ENCODE results near the gene CRIP2.
A peak's percentile ranks its signal among the peaks of the same experiment; 100 is the strongest.

The CRIP2 gene

DNA sequence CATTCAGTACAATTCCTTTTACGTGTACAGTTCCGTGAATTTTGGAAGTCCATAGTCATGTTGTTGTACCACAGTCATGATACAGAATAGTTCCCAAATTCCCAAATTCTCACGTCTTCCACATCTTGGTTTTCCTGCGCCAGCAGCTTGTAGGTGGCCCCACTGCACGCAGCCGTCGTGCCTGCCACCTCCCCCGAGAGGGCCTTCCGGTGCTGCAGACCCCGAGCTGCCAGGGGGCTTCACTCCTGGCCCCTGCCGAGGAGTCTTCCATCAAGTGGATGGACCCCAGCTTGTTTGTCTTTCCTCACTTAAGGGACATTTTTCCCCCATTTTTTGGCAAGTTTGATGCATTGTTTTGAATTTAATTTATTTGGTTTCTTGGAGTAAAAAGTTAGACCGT, 38.2 kb upstream of the CRIP2 start:
- no peak for DNase-seq
- Histone ChIP-seq H3K27ac (no peak overlapping the region), H3K27me3 (ENCODE audit: insufficient read depth, low read depth, severe bottlenecking) (no peaks in the 10 kb centered on the region), H3K36me3 (peaks cover 2% of the 10 kb centered on the region; the same call in 1 of the 2 replicates), H3K4me3 (ENCODE audit: low read depth, low read length) (no peak overlapping the region), H3K9me3 (ENCODE audit: severe bottlenecking) (no peaks in the 10 kb centered on the region)
- TF ChIP-seq, protein P1, sequence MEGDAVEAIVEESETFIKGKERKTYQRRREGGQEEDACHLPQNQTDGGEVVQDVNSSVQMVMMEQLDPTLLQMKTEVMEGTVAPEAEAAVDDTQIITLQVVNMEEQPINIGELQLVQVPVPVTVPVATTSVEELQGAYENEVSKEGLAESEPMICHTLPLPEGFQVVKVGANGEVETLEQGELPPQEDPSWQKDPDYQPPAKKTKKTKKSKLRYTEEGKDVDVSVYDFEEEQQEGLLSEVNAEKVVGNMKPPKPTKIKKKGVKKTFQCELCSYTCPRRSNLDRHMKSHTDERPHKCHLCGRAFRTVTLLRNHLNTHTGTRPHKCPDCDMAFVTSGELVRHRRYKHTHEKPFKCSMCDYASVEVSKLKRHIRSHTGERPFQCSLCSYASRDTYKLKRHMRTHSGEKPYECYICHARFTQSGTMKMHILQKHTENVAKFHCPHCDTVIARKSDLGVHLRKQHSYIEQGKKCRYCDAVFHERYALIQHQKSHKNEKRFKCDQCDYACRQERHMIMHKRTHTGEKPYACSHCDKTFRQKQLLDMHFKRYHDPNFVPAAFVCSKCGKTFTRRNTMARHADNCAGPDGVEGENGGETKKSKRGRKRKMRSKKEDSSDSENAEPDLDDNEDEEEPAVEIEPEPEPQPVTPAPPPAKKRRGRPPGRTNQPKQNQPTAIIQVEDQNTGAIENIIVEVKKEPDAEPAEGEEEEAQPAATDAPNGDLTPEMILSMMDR (IDR thresholded peaks at IDR 0.05; ENCODE audit: low read depth, low read length): no peak

DNA sequence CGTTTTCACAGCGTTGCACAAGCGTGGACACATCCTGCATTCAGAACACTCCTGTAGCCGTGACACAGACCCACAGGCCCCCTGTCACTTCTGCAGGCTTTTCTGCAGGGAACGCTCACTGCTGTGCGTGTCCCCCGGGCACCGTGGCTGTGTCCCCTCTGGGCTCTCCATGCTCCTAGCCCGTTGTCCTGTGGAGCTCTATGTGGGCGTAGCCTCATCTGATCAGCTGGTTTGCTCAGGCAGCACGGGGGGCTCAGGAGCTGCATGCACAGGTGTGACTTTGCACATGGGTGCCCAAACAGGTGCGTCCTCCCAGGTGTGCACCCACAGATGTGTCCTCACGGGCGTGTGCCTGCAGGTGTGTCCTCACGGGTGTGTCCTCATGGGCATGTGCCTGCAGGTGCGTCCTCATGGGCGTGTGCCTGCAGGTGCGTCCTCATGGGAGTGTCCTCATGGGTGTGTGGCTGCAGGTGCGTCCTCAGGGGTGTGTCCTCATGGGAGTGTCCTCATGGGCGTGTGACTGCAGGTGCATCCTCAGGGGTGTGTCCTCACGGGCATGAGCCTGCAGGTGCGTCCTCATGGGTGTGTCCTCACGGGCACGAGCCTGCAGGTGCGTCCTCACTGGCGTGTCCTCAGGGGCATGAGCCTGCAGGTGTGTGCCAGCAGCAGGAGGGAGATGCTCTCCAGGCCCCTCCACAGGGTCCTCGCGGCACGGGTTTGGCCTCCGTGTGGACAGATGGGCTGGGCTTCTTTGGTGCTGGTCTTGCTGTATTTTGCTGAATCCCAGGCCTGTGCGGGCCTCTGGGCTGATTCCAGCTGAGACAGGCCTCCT, 37.5 kb upstream of the CRIP2 start:
- Histone ChIP-seq H3K36me3 (peaks cover 2% of the 10 kb centered on the region; the same call in 1 of the 2 replicates), H3K4me3 (ENCODE audit: low read depth, low read length) (no peak overlapping the region), H3K9me3 (ENCODE audit: severe bottlenecking) (no peaks in the 10 kb centered on the region), H3K27ac (no peak overlapping the region), H3K27me3 (ENCODE audit: insufficient read depth, low read depth, severe bottlenecking) (no peaks in the 10 kb centered on the region)
- no peak for DNase-seq
- TF ChIP-seq, protein P1 (IDR thresholded peaks at IDR 0.05; ENCODE audit: low read depth, low read length): no peak

DNA sequence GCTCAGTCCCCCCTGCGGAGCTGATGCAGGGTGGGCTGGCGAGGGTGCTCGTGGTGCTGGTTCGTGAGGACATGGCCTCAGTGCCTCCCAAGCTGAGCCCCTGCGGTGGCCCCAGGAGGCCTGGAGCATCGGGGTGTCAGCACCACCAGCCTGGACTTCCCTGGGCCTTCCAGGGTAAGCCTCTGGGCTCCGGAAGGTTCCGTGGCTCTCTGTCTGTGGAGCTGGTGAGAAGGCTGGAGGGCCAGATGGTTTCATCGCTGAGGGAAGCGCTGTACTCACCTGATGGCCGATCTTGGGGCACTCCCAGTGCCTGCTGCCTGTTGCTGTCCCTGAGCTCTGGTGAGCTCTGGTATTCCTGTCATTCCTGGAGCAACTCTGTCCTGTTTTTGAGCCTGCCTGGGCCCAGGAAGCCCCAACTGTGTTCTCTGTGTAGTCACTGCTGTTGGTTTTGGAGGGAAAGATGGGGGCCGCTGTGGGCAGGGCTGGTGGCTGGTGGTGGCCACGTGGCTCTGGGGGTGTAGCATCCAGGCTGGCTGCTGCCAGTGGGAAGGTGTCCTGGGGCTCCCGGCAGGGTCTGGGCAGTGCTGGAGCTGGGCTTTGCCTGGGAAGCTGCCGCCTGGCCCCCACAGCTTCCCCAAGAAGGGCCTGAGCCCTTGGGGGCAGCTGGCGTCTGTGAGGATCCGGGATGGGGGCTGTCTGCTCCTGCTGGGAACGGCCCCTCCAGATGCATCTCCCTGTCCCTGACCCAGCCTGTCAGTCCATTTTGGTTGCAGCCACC, 36.7 kb upstream of the CRIP2 start:
- H3K27ac ChIP-seq: no peak overlapping the region
- TF ChIP-seq, protein P1 (IDR thresholded peaks at IDR 0.05; ENCODE audit: low read depth, low read length): no peak
- H3K36me3 ChIP-seq: peaks cover 2% of the 10 kb centered on the region; the same call in 1 of the 2 replicates

GRCh38 chr14:105439179-105439578, 35.4 kb upstream of the CRIP2 start:
- Histone ChIP-seq H3K27me3 (ENCODE audit: insufficient read depth, low read depth, severe bottlenecking) (no peaks in the 10 kb centered on the region), H3K27ac (no peak overlapping the region), H3K9me3 (ENCODE audit: severe bottlenecking) (no peaks in the 10 kb centered on the region), H3K36me3 (peaks cover 6% of the 10 kb centered on the region; the same call in 1 of the 2 replicates), H3K4me3 (ENCODE audit: low read depth, low read length) (no peak overlapping the region)
- TF ChIP-seq, protein P1 (IDR thresholded peaks at IDR 0.05; ENCODE audit: low read depth, low read length): no peak
- no peak for DNase-seq

More for the DNA sequence above, 36.7 kb upstream of the CRIP2 start:
- no peaks in the 10 kb centered on the region for H3K27me3 ChIP-seq (ENCODE audit: insufficient read depth, low read depth, severe bottlenecking)
- H3K9me3 ChIP-seq (ENCODE audit: severe bottlenecking): no peaks in the 10 kb centered on the region
- H3K4me3 ChIP-seq (ENCODE audit: low read depth, low read length): no peak overlapping the region
- DNase-seq: no peak

GRCh38 chr14:105439710-105440553, 34.7 kb upstream of the CRIP2 start:
- TF ChIP-seq, protein P1 (IDR thresholded peaks at IDR 0.05; ENCODE audit: low read depth, low read length): peak; percentile 38; the same call in 1 of the 2 replicates
- Histone ChIP-seq H3K36me3 (peaks cover 6% of the 10 kb centered on the region; the same call in 1 of the 2 replicates), H3K9me3 (ENCODE audit: severe bottlenecking) (no peaks in the 10 kb centered on the region), H3K27ac (no peak overlapping the region), H3K4me3 (ENCODE audit: low read depth, low read length) (no peak overlapping the region), H3K27me3 (ENCODE audit: insufficient read depth, low read depth, severe bottlenecking) (no peaks in the 10 kb centered on the region)
- peak; percentile 38 for DNase-seq

Data from WERI-Rb-1 (cell line).